ENCODE measurements around the gene SFTPB.

SFTPB gene

DNA sequence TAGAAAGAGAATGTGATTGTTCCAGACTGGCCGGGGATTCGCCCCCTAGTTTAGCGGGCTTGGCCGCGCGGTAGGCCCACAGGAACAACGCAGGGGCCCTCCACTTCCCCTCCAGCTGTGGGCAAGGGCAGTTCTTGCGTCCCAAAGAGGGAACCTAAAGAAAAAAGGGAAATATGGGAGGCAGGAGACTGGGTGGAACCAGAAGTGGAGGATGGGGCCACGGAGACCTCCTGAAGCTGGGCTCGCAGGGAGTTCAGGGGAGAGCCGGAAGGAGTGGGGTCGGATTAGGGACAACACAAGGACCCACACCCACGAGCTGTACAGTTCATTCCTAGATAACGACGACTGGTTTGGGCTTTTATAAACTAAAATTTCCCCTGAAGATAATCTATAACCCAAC is 44.3 kb upstream of the SFTPB start:
- H4K20me1 ChIP-seq (ENCODE audit: insufficient read depth, low read length) = no peaks in the 10 kb centered on the region
- H3K4me3 ChIP-seq (ENCODE audit: low read depth in 1 of 2, low read length in 2 of 2) = no peak overlapping the region
- H3K9me3 ChIP-seq (ENCODE audit: insufficient read depth, low read length, severe bottlenecking) = no peaks in the 10 kb centered on the region
- H3K36me3 ChIP-seq (ENCODE audit: insufficient read depth, low read length) = no peaks in the 10 kb centered on the region
- no peak overlapping the region for H3K9ac ChIP-seq (ENCODE audit: low read depth, low read length)
- no peak for TF ChIP-seq EZH2 (IDR thresholded peaks at IDR 0.05; ENCODE audit: borderline replicate concordance, low read depth, low read length, severe bottlenecking)
- TF ChIP-seq, protein P1, sequence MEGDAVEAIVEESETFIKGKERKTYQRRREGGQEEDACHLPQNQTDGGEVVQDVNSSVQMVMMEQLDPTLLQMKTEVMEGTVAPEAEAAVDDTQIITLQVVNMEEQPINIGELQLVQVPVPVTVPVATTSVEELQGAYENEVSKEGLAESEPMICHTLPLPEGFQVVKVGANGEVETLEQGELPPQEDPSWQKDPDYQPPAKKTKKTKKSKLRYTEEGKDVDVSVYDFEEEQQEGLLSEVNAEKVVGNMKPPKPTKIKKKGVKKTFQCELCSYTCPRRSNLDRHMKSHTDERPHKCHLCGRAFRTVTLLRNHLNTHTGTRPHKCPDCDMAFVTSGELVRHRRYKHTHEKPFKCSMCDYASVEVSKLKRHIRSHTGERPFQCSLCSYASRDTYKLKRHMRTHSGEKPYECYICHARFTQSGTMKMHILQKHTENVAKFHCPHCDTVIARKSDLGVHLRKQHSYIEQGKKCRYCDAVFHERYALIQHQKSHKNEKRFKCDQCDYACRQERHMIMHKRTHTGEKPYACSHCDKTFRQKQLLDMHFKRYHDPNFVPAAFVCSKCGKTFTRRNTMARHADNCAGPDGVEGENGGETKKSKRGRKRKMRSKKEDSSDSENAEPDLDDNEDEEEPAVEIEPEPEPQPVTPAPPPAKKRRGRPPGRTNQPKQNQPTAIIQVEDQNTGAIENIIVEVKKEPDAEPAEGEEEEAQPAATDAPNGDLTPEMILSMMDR (IDR thresholded peaks at IDR 0.05; ENCODE audit: borderline replicate concordance, extremely low read depth, low read length, poor library complexity, severe bottlenecking) = no peak
- ATAC-seq (ENCODE audit: insufficient read depth, low read depth) = no peak
- H3K4me1 ChIP-seq (ENCODE audit: insufficient read depth, low read length) = peaks cover 12% of the 10 kb centered on the region
- DNase-seq = no peak
- no peak overlapping the region for H3K27ac ChIP-seq (ENCODE audit: low read length)
- H3K4me2 ChIP-seq (ENCODE audit: insufficient read depth, low read length) = no peak overlapping the region
- H3K79me2 ChIP-seq (ENCODE audit: insufficient read depth, low read length) = no peaks in the 10 kb centered on the region
- H3K27me3 ChIP-seq (ENCODE audit: insufficient read depth, low read length, poor library complexity) = peaks cover 5% of the 10 kb centered on the region
- no peak overlapping the region for H2AFZ ChIP-seq (ENCODE audit: low read depth, low read length)

DNA sequence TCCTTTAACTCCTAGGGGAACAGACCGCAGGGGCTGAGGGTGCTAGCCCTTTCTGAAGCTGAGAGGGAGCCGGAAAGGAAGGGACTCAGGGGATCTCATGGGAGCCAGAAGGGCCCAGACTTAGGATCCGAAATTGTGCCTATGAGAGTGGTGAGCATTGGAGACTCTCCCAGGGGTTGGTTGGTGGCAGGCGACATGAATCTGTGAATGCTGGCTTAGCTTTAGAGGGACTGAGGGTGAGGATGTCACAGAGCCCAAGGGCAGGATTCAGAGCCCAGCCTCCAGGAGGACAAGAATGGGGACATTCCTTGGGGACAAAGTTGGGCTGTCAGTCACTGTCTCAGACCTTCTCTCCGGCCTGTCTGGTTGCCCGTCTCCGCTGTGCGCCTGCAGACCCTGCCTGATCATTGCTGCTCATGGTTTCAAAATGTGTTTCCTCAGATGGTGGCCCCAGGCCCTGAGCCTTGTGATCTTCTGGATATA is 43.6 kb upstream of the SFTPB start:
- Histone ChIP-seq H3K9me3 (ENCODE audit: insufficient read depth, low read length, severe bottlenecking) (no peaks in the 10 kb centered on the region), H3K4me3 (ENCODE audit: low read depth in 1 of 2, low read length in 2 of 2) (no peak overlapping the region), H2AFZ (ENCODE audit: low read depth, low read length) (no peak overlapping the region), H3K79me2 (ENCODE audit: insufficient read depth, low read length) (no peaks in the 10 kb centered on the region), H3K27me3 (ENCODE audit: insufficient read depth, low read length, poor library complexity) (peaks cover 4% of the 10 kb centered on the region), H3K4me2 (ENCODE audit: insufficient read depth, low read length) (no peak overlapping the region), H3K36me3 (ENCODE audit: insufficient read depth, low read length) (no peaks in the 10 kb centered on the region), H3K4me1 (ENCODE audit: insufficient read depth, low read length) (peaks cover 19% of the 10 kb centered on the region), H3K27ac (ENCODE audit: low read length) (no peak overlapping the region), H3K9ac (ENCODE audit: low read depth, low read length) (no peak overlapping the region), H4K20me1 (ENCODE audit: insufficient read depth, low read length) (no peaks in the 10 kb centered on the region)
- no peak for DNase-seq
- no peak for ATAC-seq (ENCODE audit: insufficient read depth, low read depth)
- TF ChIP-seq, protein P1 (IDR thresholded peaks at IDR 0.05; ENCODE audit: borderline replicate concordance, extremely low read depth, low read length, poor library complexity, severe bottlenecking) = no peak
- TF ChIP-seq EZH2 (IDR thresholded peaks at IDR 0.05; ENCODE audit: borderline replicate concordance, low read depth, low read length, severe bottlenecking) = no peak

DNA sequence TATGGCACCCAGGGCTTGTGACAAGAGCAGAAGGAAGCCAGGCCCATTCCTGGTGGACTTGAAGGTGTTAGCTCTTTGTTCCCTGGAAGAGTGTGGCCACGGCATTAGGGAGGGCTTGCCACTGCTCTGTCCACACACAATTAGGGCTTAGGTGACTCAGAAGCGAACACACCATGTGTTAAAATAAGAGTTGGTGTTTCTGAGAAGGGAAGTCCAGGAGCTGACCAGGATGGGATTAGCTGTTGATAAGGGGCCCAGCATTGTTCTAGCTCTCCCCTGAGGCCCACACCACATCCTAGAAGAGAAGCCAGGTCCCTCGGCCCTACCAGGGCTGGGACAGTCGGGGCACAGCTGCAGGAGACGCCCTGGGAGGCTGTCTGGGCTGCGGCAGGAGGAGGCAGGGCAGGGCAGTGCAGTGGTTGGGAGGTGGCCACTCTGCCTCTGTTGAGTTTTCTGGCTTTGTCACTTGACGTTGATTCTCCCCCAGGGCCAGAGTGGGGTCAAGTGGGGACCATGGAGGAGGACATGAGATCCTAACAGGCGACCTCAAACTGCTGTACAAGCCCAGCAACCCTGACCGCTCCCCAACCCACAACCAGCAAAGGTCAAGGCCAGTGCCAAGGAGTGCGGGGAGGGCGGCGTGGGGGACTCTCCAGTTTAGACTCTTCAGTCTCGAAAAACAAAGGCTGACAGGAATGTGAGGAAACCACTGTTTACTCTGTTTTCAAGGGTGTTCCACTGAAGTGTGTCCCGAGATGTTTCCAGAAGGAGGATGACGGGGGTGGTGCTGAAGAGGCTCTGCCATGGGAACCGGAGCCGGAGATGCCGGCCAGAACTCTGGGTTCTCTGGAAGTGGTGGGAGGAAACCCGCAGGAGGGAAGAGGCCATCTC is 42.9 kb upstream of the SFTPB start:
- H3K79me2 ChIP-seq (ENCODE audit: insufficient read depth, low read length) = no peaks in the 10 kb centered on the region
- H4K20me1 ChIP-seq (ENCODE audit: insufficient read depth, low read length) = no peaks in the 10 kb centered on the region
- no peaks in the 10 kb centered on the region for H3K36me3 ChIP-seq (ENCODE audit: insufficient read depth, low read length)
- H3K4me3 ChIP-seq (ENCODE audit: low read depth in 1 of 2, low read length in 2 of 2) = no peak overlapping the region
- H3K9ac ChIP-seq (ENCODE audit: low read depth, low read length) = no peak overlapping the region
- H2AFZ ChIP-seq (ENCODE audit: low read depth, low read length) = no peak overlapping the region
- peaks cover 19% of the 10 kb centered on the region for H3K4me1 ChIP-seq (ENCODE audit: insufficient read depth, low read length)
- H3K27me3 ChIP-seq (ENCODE audit: insufficient read depth, low read length, poor library complexity) = peaks cover 4% of the 10 kb centered on the region
- ATAC-seq (ENCODE audit: insufficient read depth, low read depth) (no peak), DNase-seq (no peak)
- no peak for TF ChIP-seq EZH2 (IDR thresholded peaks at IDR 0.05; ENCODE audit: borderline replicate concordance, low read depth, low read length, severe bottlenecking)
- TF ChIP-seq, protein P1 (IDR thresholded peaks at IDR 0.05; ENCODE audit: borderline replicate concordance, extremely low read depth, low read length, poor library complexity, severe bottlenecking) = no peak
- H3K9me3 ChIP-seq (ENCODE audit: insufficient read depth, low read length, severe bottlenecking) = no peaks in the 10 kb centered on the region
- H3K27ac ChIP-seq (ENCODE audit: low read length) = no peak overlapping the region
- H3K4me2 ChIP-seq (ENCODE audit: insufficient read depth, low read length) = no peak overlapping the region

Measured in DND-41 (cell line).